ENCODE measurements around the gene TSHZ2.

DNA sequence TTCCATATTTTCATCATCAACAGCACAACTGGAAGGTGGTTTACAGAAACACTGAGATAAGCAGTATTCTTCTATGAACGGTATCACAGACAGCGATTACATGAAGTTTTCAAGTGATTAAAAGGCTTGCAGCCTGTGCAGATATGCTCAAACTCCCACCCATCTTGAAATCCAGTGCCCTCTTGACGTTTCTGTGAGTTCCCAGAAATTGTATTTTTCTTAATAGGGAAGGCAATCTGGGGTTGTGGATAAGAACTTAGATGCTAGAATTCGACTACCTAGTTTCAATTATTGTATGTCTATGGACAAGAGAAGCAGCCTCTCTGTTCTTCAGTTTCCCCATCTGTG, 331.2 kb downstream of the TSHZ2 start:
- TF ChIP-seq, protein P1, sequence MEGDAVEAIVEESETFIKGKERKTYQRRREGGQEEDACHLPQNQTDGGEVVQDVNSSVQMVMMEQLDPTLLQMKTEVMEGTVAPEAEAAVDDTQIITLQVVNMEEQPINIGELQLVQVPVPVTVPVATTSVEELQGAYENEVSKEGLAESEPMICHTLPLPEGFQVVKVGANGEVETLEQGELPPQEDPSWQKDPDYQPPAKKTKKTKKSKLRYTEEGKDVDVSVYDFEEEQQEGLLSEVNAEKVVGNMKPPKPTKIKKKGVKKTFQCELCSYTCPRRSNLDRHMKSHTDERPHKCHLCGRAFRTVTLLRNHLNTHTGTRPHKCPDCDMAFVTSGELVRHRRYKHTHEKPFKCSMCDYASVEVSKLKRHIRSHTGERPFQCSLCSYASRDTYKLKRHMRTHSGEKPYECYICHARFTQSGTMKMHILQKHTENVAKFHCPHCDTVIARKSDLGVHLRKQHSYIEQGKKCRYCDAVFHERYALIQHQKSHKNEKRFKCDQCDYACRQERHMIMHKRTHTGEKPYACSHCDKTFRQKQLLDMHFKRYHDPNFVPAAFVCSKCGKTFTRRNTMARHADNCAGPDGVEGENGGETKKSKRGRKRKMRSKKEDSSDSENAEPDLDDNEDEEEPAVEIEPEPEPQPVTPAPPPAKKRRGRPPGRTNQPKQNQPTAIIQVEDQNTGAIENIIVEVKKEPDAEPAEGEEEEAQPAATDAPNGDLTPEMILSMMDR (IDR thresholded peaks at IDR 0.05; ENCODE audit: insufficient read depth, low read depth, low read length), result no peak
- TF ChIP-seq EZH2 (IDR thresholded peaks at IDR 0.05; ENCODE audit: insufficient read depth, low read length), result no peak

All from astrocyte (in vitro differentiated cells and primary cell).